ENCODE results near the gene DEFB132. TPM values are rescaled to one million over a fixed set of nuclear protein-coding genes. Genes with fewer than 3 reads are reported as not detected.

Gene DEFB132
- polyA plus RNA-seq, 3 donors: not detected

DNA sequence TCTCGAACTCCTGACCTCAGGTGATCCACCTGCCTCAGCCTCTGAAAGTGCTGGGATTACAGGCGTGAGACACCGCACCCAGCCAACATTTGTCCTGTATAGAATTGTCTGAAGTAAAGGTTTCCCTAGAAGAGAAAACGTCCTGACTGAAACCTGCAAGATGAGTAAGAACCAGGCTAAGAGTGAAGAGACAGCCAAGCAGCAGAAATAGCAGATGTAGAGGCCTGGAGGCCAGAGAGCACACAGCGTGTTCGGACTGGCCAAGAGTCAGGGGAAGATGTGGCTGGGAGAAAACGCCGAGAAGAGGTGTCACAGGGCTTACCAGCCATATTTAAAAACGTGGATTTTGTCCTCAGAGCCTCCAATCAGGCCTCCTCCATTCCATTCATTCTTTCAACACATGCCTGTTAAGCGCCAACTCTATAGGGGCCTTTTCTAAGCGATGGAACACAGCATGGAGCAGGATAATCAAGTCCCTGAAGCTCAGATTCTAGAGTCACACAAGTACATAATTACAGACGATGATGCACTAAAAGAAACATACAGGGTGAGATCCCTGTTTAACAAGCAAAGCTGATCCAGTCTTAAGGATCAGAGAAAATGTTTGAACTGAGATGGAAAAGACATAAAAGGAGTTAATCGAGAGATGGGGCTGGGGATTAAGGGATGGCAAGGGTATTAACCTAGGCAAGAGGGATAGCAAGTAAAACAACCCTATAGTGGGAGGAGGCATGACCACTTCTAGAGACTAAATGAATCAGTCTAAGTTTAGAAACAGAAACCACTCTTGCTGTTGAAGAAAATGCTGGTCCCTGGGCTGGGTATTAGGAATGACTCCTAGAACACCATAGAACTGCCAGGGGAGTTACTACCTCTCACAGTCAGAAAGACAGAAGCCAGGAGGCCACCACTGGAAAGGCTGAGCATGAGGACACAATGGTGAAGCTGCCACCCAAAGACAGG lies 44.6 kb downstream of the DEFB132 start:
- Histone ChIP-seq H3K27ac (ENCODE audit: low read depth in 1 of 2, low read length in 2 of 2) (no peak overlapping the region), H2AFZ (ENCODE audit: insufficient read depth, low read depth, low read length, poor library complexity, severe bottlenecking) (no peak overlapping the region), H3K4me3 (replicated peaks in 1 of 3; ENCODE audit: low read depth in 2 of 3, low read length in 3 of 3) (no peak overlapping the region), H3K4me2 (replicated peaks; ENCODE audit: extremely low read depth, low read length, poor library complexity, severe bottlenecking) (no peak overlapping the region), H3K27me3 (ENCODE audit: control insufficient read depth in 2 of 2, insufficient read depth in 2 of 2, low read length in 2 of 2) (no peaks in the 10 kb centered on the region), H3K9me3 (replicated peaks in 1 of 2; ENCODE audit: control insufficient read depth in 1 of 2, insufficient read depth in 1 of 2, low read length in 2 of 2) (no peaks in the 10 kb centered on the region), H3K9ac (ENCODE audit: insufficient read depth, low read length, poor library complexity, severe bottlenecking) (no peak overlapping the region), H3K36me3 (replicated peaks in 1 of 2; ENCODE audit: control insufficient read depth in 1 of 2, insufficient read depth in 2 of 2, low read length in 2 of 2) (peaks cover 0 to 5% of the 10 kb centered on the region in 2 donors), H4K20me1 (ENCODE audit: insufficient read depth, low read length) (peaks cover 35% of the 10 kb centered on the region), H3K4me1 (ENCODE audit: control insufficient read depth in 1 of 2, insufficient read depth in 2 of 2, low read length in 2 of 2) (peaks cover 30 to 39% of the 10 kb centered on the region in 2 donors), H3K79me2 (ENCODE audit: insufficient read depth, low read length) (peaks cover 33% of the 10 kb centered on the region)
- Mint-ChIP-seq H3K27ac (peak overlapping the region in 2 of 7 donors; percentile 3), H3K27me3 (ENCODE audit: low read depth in 3 of 3) (peaks cover 0 to 3% (median 1%) of the 10 kb centered on the region in 3 donors), H3K36me3 (peaks cover 16 to 21% of the 10 kb centered on the region in 2 donors), H3K4me3 (no peak overlapping the region), H3K9me3 (no peaks in the 10 kb centered on the region), H3K4me1 (peaks cover 33% of the 10 kb centered on the region)
- TF ChIP-seq, protein P1, sequence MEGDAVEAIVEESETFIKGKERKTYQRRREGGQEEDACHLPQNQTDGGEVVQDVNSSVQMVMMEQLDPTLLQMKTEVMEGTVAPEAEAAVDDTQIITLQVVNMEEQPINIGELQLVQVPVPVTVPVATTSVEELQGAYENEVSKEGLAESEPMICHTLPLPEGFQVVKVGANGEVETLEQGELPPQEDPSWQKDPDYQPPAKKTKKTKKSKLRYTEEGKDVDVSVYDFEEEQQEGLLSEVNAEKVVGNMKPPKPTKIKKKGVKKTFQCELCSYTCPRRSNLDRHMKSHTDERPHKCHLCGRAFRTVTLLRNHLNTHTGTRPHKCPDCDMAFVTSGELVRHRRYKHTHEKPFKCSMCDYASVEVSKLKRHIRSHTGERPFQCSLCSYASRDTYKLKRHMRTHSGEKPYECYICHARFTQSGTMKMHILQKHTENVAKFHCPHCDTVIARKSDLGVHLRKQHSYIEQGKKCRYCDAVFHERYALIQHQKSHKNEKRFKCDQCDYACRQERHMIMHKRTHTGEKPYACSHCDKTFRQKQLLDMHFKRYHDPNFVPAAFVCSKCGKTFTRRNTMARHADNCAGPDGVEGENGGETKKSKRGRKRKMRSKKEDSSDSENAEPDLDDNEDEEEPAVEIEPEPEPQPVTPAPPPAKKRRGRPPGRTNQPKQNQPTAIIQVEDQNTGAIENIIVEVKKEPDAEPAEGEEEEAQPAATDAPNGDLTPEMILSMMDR (IDR thresholded peaks at IDR 0.05): no peak
- intact Hi-C loops (cut with micrococcal nuclease): no loop called here
- WGBS (ENCODE audit: insufficient coverage): 96% methylated on average over 10 of the region's 13 CpGs
- DNase-seq: no peak

DNA sequence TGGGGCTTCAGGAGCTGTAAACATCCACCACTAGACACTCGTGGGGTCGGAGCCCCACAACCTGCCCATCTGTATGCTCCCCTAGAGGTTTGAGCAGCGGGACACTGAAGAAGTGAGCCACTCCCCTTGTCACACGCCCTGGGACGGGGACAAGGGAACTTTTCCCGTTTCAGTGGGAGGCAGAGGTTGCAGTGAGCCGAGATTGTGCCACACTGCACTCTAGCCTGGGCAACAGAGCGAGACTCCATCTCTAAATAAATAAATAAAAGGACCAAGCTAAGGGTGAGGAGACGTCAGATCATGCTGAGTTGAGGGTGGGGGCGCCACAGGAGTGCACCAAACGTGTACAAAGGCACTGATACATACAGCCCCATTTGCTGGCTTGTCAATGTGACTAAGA lies 48.2 kb downstream of the DEFB132 start:
- Mint-ChIP-seq H3K27me3 (ENCODE audit: low read depth in 3 of 3) (peaks cover 0 to 3% (median 1%) of the 10 kb centered on the region in 3 donors), H3K36me3 (peaks cover 14 to 17% of the 10 kb centered on the region in 2 donors), H3K9me3 (no peaks in the 10 kb centered on the region), H3K4me3 (no peak overlapping the region), H3K27ac (no peak overlapping the region), H3K4me1 (peaks cover 21% of the 10 kb centered on the region)
- H3K27me3 ChIP-seq (ENCODE audit: control insufficient read depth in 2 of 2, insufficient read depth in 2 of 2, low read length in 2 of 2): no peaks in the 10 kb centered on the region
- intact Hi-C loops (cut with micrococcal nuclease): no loop called here
- no peak for DNase-seq
- H3K36me3 ChIP-seq (replicated peaks in 1 of 2; ENCODE audit: control insufficient read depth in 1 of 2, insufficient read depth in 2 of 2, low read length in 2 of 2): peaks cover 0 to 5% of the 10 kb centered on the region in 2 donors
- TF ChIP-seq, protein P1 (IDR thresholded peaks at IDR 0.05): no peak
- H3K79me2 ChIP-seq (ENCODE audit: insufficient read depth, low read length): peaks cover 7% of the 10 kb centered on the region
- H2AFZ ChIP-seq (ENCODE audit: insufficient read depth, low read depth, low read length, poor library complexity, severe bottlenecking): no peak overlapping the region
- no peak overlapping the region for H3K4me2 ChIP-seq (replicated peaks; ENCODE audit: extremely low read depth, low read length, poor library complexity, severe bottlenecking)
- peaks cover 13% of the 10 kb centered on the region for H4K20me1 ChIP-seq (ENCODE audit: insufficient read depth, low read length)
- no peak overlapping the region for H3K4me3 ChIP-seq (replicated peaks in 1 of 3; ENCODE audit: low read depth in 2 of 3, low read length in 3 of 3)
- H3K9me3 ChIP-seq (replicated peaks in 1 of 2; ENCODE audit: control insufficient read depth in 1 of 2, insufficient read depth in 1 of 2, low read length in 2 of 2): no peaks in the 10 kb centered on the region
- H3K27ac ChIP-seq (ENCODE audit: low read depth in 1 of 2, low read length in 2 of 2): no peak overlapping the region
- WGBS (ENCODE audit: insufficient coverage): 80% methylated on average over 6 of the region's 11 CpGs
- H3K4me1 ChIP-seq (ENCODE audit: control insufficient read depth in 1 of 2, insufficient read depth in 2 of 2, low read length in 2 of 2): peaks cover 22% of the 10 kb centered on the region in 2 donors
- no peak overlapping the region for H3K9ac ChIP-seq (ENCODE audit: insufficient read depth, low read length, poor library complexity, severe bottlenecking)
